NCI-H69 (cell line): ENCODE measurements around the gene CCDC170.

Experiments
- DNase-seq: peaks from one replicate; lab custom pipeline; 2025; lab: John Stamatoyannopoulos, UW

Gene CCDC170

DNA sequence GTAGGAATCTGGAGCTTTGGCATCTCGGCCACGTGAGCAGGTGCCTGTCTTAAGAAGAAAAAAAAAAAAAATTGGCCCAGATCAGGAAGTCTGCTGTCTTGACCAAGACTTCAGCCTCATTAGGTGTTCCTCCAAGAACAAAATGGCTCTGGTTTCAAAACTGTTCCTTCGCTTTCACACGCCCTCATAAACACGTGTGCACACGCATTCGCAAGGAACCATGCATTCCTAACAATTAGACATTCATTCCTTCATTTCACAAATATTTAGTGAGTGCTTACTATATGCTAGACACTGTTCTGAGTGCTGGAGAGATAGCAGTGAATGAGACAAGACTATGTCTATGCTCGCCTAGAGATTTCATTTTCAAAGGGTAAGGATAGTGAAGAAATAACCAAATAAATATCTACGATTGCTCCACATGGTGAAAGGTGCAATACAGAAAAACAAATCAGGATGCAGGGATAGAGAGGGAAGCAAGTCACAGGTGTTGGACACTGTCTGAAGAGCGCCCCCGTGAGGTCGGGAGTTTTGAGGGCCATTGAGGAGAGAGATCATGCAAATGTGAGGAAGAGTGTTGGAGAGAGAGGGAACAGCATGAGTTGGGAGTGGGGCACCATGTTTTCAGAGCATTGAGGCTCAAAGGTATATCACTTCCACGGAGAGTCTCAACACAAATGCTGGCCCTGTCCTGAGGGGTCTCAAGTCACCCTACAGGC lies 53.3 kb downstream of the CCDC170 start:
- DNase-seq = peak; percentile 19

DNA sequence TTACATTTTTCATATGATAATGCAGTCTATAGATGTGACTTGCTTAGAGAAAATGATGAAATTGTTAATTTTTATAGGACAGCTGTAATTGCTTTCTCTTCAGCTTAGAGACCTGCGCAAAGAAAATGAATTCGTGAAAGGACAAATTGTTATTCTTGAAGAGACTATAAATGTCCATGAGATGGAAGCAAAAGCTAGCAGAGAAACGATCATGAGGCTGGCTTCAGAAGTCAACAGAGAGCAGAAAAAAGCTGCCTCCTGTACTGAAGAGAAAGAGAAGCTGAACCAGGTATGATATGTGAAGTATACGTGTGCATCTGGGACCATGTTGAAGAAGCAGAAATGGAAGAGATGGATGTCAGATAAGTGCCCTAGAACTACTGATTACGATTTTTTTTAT lies 54.4 kb downstream of the CCDC170 start:
- DNase-seq = no peak

DNA sequence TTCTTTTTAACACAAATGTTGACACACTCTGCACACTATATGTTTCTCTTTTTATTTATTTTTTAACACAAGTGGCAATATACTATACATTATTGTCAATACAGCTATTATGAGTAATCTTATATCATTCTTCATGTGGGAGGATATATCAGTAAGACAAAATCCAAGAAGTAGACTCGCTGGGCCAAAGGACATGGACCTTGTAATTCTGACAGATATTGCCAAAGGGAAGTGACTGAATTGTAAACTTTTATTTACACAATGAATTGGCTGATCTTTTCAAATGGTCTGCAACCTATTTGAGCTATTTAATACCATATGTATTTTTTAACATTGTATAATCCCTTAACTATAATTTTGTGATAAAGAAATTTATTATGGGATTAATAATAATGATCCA lies 56.0 kb downstream of the CCDC170 start:
- DNase-seq = no peak

DNA sequence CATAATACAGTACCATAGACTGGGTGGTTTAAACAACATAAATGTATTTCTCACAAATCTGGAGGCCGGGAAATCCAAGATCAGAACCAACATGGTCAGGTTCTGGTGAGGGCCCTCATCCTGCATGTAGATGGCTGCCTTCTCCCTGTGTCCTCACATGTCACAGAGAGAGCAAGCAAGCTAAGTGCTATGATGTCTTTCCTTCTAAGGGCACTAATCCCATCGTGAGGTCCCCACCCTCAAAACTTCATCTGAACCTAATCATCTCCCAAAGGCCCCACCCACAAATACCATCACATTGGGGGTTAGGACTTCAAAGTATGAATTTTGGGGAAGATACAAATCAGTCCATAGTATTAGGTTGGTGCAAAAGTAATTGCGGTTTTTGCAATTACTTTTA lies 56.8 kb downstream of the CCDC170 start:
- no peak for DNase-seq

DNA sequence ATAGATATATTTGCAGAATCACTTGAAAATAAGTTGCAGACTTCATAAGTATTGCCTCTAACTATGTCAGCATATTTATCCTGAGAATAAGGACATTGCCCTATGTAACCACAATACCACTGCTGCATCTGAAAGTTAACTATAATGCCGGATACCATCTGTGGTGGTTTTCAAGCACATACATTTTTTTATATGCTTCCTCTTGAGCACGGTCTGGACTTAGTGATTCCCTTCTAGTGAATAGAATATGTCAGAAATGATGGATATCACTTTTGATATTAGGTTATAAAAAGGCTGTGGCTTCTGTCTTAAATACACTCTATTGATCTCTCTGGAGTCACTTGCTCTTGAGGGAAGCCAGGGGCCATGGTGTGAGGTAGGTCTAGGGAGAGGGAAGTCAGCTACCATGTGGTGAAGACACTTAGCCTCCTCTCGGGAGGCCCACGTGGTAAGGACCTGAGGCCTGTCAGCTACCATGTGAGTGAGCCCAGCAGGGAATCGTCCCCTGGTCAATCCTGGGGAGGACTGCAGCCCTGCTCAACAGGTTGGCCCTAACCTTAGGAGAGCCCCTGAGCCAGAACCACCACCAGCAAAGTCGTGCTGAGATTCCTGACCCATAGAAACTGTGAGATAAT lies 57.5 kb downstream of the CCDC170 start:
- DNase-seq = no peak

GRCh38 chr6:151553416-151554165 lies 59.8 kb downstream of the CCDC170 start:
- DNase-seq = no peak

DNA sequence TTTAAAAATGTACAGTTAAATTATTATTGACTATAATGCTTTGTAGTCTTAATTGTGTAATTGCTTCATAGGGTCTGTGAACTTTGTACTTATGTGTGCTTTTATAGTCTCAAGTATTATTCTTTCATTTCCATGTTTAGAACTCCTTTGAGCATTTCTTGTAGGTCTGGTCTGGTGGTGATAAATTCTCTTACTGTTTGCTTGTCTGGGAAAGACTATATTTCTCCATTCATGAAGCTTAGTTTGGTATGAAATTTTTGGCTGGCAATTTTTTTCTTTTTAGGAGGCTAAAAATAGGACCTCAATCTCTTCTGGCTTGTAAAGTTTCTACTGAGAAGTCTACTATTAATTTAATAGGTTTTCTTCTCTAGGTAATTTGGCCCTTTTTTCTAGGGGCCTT lies 67.4 kb downstream of the CCDC170 start:
- DNase-seq = no peak

DNA sequence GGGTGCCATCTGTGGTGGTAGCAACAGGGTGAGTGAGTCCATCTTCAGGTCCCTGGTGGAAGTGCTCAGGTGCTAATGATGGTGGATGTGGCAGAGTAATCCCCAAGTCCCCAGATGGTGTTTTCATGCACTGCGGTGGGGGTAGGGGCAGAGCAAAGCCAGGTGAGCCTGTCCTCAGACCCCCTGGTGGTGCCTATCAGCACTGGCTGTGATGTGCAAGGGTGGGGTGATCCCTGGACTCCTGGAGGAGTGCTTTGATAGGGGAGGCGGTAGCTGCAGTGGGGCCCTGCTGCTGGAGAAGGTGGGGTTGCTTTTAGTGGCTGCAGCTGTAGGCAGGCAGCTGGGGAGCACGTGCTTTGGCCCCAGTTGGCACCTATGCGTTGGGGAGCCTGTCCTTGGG lies 70.8 kb downstream of the CCDC170 start:
- no peak for DNase-seq

DNA sequence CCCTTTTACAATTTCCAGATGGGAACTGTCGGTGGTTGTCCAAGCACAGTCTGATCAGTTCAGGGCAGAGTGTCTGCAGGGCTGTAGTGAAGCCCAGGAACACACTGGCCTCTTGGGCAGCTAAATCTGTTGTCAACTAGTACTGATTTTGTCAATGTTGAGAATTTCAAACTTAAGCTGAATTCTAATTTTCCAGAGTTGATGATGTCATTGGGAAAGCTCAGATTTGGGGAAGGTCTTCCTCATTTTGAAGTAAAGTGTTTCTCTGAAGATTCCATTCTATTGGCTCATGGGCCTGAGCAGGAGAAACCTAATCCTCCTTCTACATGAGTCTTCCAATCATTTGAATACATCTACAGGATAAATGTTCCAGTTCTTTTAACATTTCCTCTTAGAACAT lies 72.1 kb downstream of the CCDC170 start:
- no peak for DNase-seq

DNA sequence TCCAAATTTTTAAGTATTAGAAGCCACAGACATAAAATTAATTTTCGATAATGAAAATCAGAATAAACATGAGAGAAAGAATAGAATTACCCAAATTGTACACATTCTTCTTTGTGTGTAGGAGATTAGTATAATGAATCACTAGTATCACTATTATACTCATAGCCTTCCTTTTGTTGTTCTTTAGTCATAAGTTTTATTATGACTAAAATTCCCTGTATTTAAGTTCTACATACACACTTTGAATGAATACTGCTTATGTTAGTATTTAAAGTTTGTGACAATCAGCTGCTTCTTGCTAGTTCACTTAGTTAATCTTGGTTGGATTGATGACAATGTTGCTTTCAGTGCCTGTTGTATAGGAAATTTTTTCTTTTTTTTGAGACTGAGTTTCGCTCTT lies 72.7 kb downstream of the CCDC170 start:
- no peak for DNase-seq

- peak; percentile 41 for DNase-seq
Observed at GRCh38 chr6:151576633-151577032, 82.8 kb downstream of the CCDC170 start.

- DNase-seq = no peak
Observed at GRCh38 chr6:151577257-151577656, 83.4 kb downstream of the CCDC170 start.

DNA sequence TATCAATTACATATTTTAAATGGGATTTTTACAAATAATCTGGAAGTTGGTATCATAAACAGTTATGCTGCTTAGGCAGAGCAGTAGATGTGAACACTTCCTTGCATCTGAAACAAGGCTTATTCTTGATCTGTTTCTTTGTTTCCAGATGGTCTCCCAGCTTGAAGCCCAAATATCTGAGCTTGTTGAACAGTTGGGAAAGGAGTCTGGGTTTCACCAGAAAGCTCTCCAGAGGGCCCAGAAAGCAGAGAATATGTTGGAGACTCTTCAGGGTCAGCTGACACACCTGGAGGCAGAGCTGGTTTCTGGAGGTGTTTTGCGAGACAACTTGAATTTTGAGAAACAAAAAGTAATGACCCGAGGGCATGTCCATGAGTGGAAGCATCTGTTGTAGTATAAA lies 91.9 kb downstream of the CCDC170 start:
- no peak for DNase-seq

GRCh38 chr6:151589667-151590066 lies 95.8 kb downstream of the CCDC170 start:
- no peak for DNase-seq

DNA sequence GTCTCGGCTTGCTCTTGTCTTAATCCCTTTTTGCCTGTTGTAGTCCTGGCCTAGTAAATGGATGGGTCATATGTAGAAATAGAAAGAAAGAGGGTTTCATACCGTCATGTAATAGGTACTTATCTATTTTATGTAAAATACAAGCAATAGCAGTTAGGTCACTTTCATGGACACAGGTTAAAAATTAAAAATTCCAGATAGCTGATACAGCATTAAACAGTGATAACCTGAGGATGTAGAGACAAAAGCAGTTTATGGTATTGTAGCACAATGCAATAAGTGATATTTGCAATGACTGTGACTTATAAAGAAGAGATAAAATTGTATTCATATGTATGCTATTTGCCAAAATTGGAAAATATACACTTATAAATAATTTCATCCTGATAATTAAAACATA lies 96.9 kb downstream of the CCDC170 start:
- DNase-seq = no peak

- DNase-seq = no peak
Observed at GRCh38 chr6:151592449-151593159, 98.8 kb downstream of the CCDC170 start.

DNA sequence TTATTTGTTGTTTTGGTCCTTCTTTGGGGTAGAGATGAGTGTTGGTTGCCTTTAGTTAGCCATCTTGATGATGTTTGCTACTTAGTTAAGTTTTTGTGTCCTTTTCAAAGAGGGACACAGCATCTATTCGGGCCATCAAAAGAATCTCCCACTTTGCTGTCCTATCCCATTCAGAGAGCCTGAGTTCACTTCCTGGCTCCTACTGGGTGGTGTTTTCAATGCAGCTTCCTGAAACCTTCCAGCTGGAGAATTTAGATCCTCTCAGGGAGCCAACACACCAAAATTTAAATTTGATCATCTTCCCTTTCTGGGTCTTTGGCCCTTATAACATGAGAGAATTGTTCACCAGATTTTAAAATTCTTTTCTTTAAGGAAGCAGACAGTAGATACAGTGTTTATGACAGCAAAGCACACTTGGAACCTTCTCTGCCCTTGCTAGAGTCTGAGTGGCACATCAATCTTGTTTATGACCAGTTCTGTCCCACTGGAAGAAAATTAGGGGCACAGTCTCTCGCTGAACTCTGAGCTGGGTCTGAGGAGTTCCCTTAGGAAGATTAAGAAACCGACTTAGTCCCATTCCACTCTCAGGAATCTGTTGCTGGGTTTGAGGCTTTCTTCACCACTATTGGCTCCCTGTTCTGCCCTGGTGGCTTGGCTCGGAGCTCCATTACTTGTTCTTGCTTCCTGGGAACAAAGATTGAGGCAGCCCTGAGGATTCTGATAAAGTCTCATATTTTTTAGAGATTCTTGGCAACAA lies 115.5 kb downstream of the CCDC170 start:
- no peak for DNase-seq

- DNase-seq = no peak
Observed at GRCh38 chr6:151610326-151610725, 116.5 kb downstream of the CCDC170 start.

- DNase-seq = no peak
Observed at GRCh38 chr6:151614630-151615029, 120.8 kb downstream of the CCDC170 start.

DNA sequence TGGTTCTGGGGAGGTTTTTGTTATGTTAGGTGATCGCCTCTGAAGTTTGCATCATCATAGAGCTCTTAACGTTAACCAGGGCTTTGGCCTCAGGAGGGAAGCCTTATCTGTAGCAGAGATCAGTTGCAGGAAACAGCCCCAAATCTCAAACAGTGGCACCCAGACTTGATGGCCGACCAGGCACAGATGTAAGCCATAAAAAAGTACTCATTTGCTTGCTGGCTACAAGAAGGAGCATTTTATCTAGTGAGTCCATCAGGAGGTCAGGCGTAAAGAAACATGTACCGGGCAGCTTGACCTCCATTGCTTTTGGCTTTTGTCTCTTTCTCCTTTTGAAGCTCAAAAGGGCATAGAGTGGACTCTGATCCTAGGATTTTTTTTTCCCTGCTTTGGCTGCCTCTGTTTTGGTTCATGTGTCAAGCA lies 122.3 kb downstream of the CCDC170 start:
- no peak for DNase-seq

GRCh38 chr6:151616600-151616999 lies 122.8 kb downstream of the CCDC170 start:
- DNase-seq = no peak

GRCh38 chr6:151617539-151617938 lies 123.7 kb downstream of the CCDC170 start:
- no peak for DNase-seq
